Testis (tissue), 3 donors: ENCODE results near the gene ZNF205. TPM values are rescaled to one million over a fixed set of nuclear protein-coding genes. Genes with fewer than 3 reads are reported as not detected.
"Not testable (repeated sequence)": the region's sequence is repeated elsewhere in the genome, so short reads cannot be mapped to it uniquely, and the experiment has no call there.

ENCODE experiments used
- DNase-seq: peaks from one replicate; pipeline ENCODE4 v3.0.0-alpha.2; 2019
- H3K27ac ChIP-seq, 2 donors: fragments of 200-600 bp; sonication (generic); one replicate each; pipeline ENCODE4 v1.5.1; 2019
- H3K27me3 ChIP-seq: fragments of 200-600 bp; sonication (generic); one replicate; pipeline ENCODE4 v1.5.1; 2019
- H3K36me3 ChIP-seq: fragments of 200-600 bp; sonication (generic); one replicate; pipeline ENCODE4 v1.5.1; 2017; ENCODE audit warnings: low read depth; ENCODE audit errors: missing control alignments
- H3K4me1 ChIP-seq: fragments of 200-600 bp; sonication (generic); one replicate; pipeline ENCODE4 v1.5.1; 2019
- H3K4me3 ChIP-seq, 2 donors: fragments of 200-600 bp; sonication (generic); one replicate each; pipeline ENCODE4 v1.5.1; 2017 to 2019
- H3K9me3 ChIP-seq: fragments of 200-600 bp; sonication (generic); one replicate; pipeline ENCODE4 v1.5.1; 2017
- POLR2A ChIP-seq: fragments of 450-650 bp; IDR thresholded peaks from one replicate; pipeline ENCODE4 v1.6.1; 2017; ENCODE audit warnings: antibody characterized with exemption, mild to moderate bottlenecking, moderate library complexity
- WGBS, 2 donors: methylation state at CpG; one replicate each; pipeline ENCODE4 v1.1.5; 2018; 5-methylcytosine and 5-hydroxymethylcytosine counted together
- intact Hi-C: fragments of 100-400 bp; cut with DNase I; formaldehyde crosslinking; loops from one replicate; pipeline ENCODE4 v1.15.1; 2023; ENCODE audit warnings: low total_unique reads
- polyA plus RNA-seq: library from polyadenylated mRNA; stranded (reverse); fragments of 350-450 nt; fragmentation: Illumina TruSeq; extraction: RNeasy Lipid Tissue Mini Kit (QIAGEN cat#74804); gene quantifications from one replicate; pipeline ENCODE4 v1.2.3, GENCODE V29; 2014; ENCODE audit warnings: low read depth, low replicate concordance; ENCODE audit not compliant: insufficient read depth
- total RNA-seq, 2 donors: library from RNA; depleted of rRNA; stranded (reverse); fragments of >200 nt; gene quantifications; one replicate each; pipeline ENCODE4 v1.2.3, GENCODE V29; 2016
- TF ChIP-seq, protein P1 (sequence below), 3 experiments: fragments of 450-650 bp in 2 of 3; fragments of 200-600 bp in 1 of 3; sonication (generic) in 1 of 3; IDR thresholded peaks; one replicate each; pipeline ENCODE4 v1.5.1; 2016 to 2019; ENCODE audit warnings: antibody characterized with exemption in 3 of 3, mild to moderate bottlenecking in 2 of 3, moderate library complexity in 1 of 3

ZNF205 gene
- total and polyA plus RNA-seq, 3 donors from 2014 or later: 5.5 to 19.4 (median 9.8) TPM

DNA sequence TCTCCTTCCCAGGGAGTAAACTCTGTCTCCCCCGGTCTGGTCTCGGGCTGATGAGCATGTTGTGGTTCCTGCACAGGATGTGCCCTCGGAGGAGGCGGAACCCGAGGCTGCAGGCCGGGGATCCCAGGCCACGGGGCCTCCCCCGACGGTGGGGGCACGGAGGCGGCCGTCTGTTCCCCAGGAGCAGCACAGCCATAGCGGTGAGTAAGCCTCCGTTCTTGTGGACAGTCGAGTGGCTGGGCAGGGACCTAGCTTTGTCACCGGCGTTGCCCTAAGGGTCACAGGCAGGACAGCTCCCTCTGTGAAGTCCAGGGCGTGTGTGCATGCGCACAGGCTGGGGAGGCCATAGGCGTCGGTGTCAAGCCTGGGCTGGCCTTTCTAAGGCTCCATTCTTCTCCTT is 26.0 kb downstream of the ZNF205 start:
- WGBS, 2 donors: 88 to 100% methylated on average over 3 to 21 of the region's 21 CpGs
- intact Hi-C loops: no loop called here
- H3K4me3 ChIP-seq: no peak overlapping the region
- no peaks in the 10 kb centered on the region for H3K27me3 ChIP-seq
- H3K27ac ChIP-seq: no peak overlapping the region
- no peak for DNase-seq
- no peaks in the 10 kb centered on the region for H3K36me3 ChIP-seq
- H3K4me1 ChIP-seq: peaks cover 3% of the 10 kb centered on the region
- TF ChIP-seq, protein P1, sequence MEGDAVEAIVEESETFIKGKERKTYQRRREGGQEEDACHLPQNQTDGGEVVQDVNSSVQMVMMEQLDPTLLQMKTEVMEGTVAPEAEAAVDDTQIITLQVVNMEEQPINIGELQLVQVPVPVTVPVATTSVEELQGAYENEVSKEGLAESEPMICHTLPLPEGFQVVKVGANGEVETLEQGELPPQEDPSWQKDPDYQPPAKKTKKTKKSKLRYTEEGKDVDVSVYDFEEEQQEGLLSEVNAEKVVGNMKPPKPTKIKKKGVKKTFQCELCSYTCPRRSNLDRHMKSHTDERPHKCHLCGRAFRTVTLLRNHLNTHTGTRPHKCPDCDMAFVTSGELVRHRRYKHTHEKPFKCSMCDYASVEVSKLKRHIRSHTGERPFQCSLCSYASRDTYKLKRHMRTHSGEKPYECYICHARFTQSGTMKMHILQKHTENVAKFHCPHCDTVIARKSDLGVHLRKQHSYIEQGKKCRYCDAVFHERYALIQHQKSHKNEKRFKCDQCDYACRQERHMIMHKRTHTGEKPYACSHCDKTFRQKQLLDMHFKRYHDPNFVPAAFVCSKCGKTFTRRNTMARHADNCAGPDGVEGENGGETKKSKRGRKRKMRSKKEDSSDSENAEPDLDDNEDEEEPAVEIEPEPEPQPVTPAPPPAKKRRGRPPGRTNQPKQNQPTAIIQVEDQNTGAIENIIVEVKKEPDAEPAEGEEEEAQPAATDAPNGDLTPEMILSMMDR (IDR thresholded peaks at IDR 0.05): no peak
- TF ChIP-seq POLR2A: no peak
- no peaks in the 10 kb centered on the region for H3K9me3 ChIP-seq

DNA sequence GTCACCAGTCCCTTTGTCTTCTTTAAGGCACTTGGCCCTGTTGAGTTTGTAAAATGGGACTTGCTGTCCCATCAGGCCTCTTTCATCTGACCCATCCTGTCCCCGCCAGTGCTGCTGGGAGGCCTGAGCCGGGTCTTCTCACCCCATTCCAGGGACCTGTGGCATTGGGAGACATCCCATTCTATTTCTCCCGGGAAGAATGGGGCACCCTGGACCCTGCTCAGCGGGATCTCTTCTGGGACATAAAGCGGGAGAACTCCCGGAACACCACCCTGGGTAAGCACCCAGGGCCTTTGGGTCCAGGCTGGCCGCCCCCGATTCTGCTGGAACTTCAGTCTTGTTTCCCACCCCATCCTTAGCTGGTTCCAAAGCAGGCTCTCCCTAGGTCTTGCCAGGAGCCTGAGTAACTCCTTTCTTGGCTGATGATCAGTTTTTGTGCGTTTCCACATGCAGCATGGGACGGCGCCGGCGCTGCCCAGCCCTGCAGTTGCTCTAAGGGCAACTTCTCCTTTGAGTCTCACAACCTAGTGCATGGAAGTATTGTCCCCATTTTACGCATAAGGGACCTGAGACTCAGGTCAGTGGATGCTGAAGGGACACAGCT is 26.5 kb downstream of the ZNF205 start:
- no peak for TF ChIP-seq POLR2A
- TF ChIP-seq, protein P1 (IDR thresholded peaks at IDR 0.05): no peak
- no peak for DNase-seq
- peaks cover under 1% of the 10 kb centered on the region for H3K4me1 ChIP-seq
- H3K27ac ChIP-seq: no peak overlapping the region
- H3K4me3 ChIP-seq: no peak overlapping the region
- H3K9me3 ChIP-seq: no peaks in the 10 kb centered on the region
- no peaks in the 10 kb centered on the region for H3K36me3 ChIP-seq
- intact Hi-C loops: no loop called here
- 90 to 100% methylated on average over 6 to 14 of the region's 14 CpGs for WGBS, 2 donors
- no peaks in the 10 kb centered on the region for H3K27me3 ChIP-seq

DNA sequence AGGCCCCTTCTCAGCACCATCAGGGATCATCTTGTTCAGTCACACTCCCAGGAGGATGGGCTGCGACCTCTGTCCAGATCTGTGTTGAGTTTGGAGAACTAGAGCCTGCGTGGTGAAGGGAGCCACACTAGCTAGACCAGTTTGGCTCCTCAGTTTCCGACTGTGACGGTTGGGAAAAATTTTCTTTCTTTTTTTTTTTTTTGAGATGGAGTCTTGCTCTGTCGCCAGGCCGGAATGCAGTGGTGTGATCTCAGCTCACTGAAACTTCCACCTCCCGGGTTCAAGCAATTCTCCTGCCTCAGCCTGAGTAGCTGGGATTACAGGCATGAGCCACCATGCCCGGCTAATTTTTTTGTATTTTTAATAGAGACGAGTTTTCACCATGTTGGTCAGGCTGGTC is 27.2 kb downstream of the ZNF205 start:
- H3K9me3 ChIP-seq, H3K27ac ChIP-seq, DNase-seq, H3K27me3 ChIP-seq, H3K4me1 ChIP-seq, intact Hi-C loops, H3K4me3 ChIP-seq, H3K36me3 ChIP-seq: not testable (repeated sequence)
- WGBS, 2 donors: 84 to 93% methylated on average over 9 of the region's 9 CpGs

DNA sequence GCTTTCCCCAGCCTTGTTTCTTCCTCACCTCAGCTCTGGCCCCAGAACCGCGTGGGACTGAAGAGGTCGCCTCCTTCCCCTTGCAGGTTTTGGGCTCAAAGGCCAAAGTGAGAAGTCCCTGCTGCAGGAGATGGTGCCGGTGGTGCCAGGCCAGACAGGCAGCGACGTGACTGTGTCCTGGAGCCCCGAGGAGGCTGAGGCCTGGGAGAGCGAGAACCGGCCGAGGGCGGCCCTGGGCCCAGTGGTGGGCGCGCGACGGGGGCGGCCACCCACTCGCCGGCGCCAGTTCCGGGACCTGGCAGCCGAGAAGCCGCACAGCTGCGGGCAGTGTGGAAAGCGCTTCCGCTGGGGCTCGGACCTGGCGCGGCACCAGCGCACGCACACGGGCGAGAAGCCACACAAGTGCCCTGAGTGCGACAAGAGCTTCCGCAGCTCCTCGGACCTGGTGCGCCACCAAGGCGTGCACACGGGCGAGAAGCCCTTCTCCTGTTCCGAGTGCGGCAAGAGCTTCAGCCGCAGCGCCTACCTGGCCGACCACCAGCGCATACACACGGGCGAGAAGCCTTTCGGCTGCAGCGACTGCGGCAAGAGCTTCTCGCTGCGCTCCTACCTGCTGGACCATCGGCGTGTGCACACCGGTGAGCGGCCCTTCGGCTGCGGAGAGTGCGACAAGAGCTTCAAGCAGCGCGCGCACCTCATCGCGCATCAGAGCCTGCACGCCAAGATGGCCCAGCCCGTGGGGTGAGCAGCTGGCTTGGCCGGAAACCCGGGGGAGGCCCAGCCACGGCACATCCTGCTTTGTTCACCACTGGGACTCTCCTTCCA is 28.4 kb downstream of the ZNF205 start:
- Histone ChIP-seq H3K4me1 (no peaks in the 10 kb centered on the region), H3K9me3 (no peaks in the 10 kb centered on the region), H3K27ac (no peak overlapping the region), H3K36me3 (no peaks in the 10 kb centered on the region), H3K27me3 (no peaks in the 10 kb centered on the region), H3K4me3 (peak overlapping the region in 1 of 2 donors; percentile 13)
- TF ChIP-seq POLR2A: no peak
- TF ChIP-seq, protein P1 (IDR thresholded peaks at IDR 0.05): no peak
- no peak for DNase-seq
- intact Hi-C loops: no loop called here
- WGBS, 2 donors: 74 to 87% methylated on average over 31 to 68 of the region's 69 CpGs

DNA sequence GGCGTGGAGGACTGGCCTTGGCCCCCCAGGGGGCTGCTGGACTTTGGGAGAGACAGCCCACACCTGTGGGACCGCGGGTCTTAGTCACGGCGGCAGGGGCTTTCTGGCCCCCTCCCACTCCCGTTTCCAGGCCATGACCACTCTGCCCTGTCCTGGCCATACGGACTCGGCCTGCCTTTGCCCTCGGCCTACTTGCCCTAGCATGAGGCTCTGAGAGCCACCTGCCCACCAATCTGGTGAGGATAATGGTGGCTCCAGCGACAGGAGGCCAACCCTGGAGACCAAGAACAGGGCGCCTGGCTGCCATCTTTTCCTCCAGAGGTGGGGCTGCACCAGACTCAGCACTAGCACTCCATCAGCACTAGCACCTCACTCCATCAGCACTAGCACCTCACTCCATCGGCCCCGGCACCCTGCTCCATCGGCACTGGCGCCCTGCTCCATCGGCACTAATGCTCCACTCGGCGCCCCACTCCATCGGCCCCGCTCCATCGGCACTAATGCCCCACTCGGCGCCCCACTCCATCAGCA is 29.5 kb downstream of the ZNF205 start:
- no peak overlapping the region for H3K27ac ChIP-seq
- H3K36me3 ChIP-seq: no peaks in the 10 kb centered on the region
- TF ChIP-seq, protein P1 (IDR thresholded peaks at IDR 0.05): no peak
- no peak for TF ChIP-seq POLR2A
- no peak overlapping the region for H3K4me3 ChIP-seq
- no peaks in the 10 kb centered on the region for H3K27me3 ChIP-seq
- intact Hi-C loops: no loop called here
- no peaks in the 10 kb centered on the region for H3K9me3 ChIP-seq
- H3K4me1 ChIP-seq: no peaks in the 10 kb centered on the region
- DNase-seq: no peak
- WGBS, 2 donors: 84 to 93% methylated on average over 19 to 21 of the region's 23 CpGs
